Measurements from ENCODE around the gene HDAC2. TPM values are rescaled to one million over a fixed set of nuclear protein-coding genes. Genes with fewer than 3 reads are reported as not detected.

The HDAC2 gene
- total RNA-seq, 1 donor from 2014 or later, result 185 TPM

- peaks cover 42% of the 10 kb centered on the region for H3K36me3 Mint-ChIP-seq (ENCODE audit: low read depth, unreplicated experiment)
- no peak overlapping the region for H3K27ac Mint-ChIP-seq (ENCODE audit: unreplicated experiment)
- H3K4me1 Mint-ChIP-seq (ENCODE audit: unreplicated experiment), result no peaks in the 10 kb centered on the region
- peaks cover 1% of the 10 kb centered on the region for H3K27me3 Mint-ChIP-seq (ENCODE audit: unreplicated experiment)
- no peak for DNase-seq (ENCODE audit: low spot score)
- H3K9me3 Mint-ChIP-seq (ENCODE audit: unreplicated experiment), result peaks cover 13% of the 10 kb centered on the region
- peak overlapping the region; percentile 16 for H3K4me3 Mint-ChIP-seq (ENCODE audit: unreplicated experiment)
- TF ChIP-seq CTCF (IDR thresholded peaks at IDR 0.05; ENCODE audit: unreplicated experiment), result no peak
Measured at GRCh38 chr6:113930183-113930582, 40.8 kb downstream of the HDAC2 start.

GRCh38 chr6:113927001-113927400, 43.9 kb downstream of the HDAC2 start:
- Mint-ChIP-seq H3K27me3 (ENCODE audit: unreplicated experiment) (peaks cover 1% of the 10 kb centered on the region), H3K4me1 (ENCODE audit: unreplicated experiment) (peaks cover 9% of the 10 kb centered on the region), H3K36me3 (ENCODE audit: low read depth, unreplicated experiment) (peaks cover 35% of the 10 kb centered on the region), H3K9me3 (ENCODE audit: unreplicated experiment) (peaks cover 13% of the 10 kb centered on the region), H3K4me3 (ENCODE audit: unreplicated experiment) (no peak overlapping the region), H3K27ac (ENCODE audit: unreplicated experiment) (no peak overlapping the region)
- TF ChIP-seq CTCF (IDR thresholded peaks at IDR 0.05; ENCODE audit: unreplicated experiment), result no peak
- no peak for DNase-seq (ENCODE audit: low spot score)

GRCh38 chr6:113925378-113925777, 45.6 kb downstream of the HDAC2 start:
- H3K4me3 Mint-ChIP-seq (ENCODE audit: unreplicated experiment), result no peak overlapping the region
- TF ChIP-seq CTCF (IDR thresholded peaks at IDR 0.05; ENCODE audit: unreplicated experiment), result no peak
- DNase-seq (ENCODE audit: low spot score), result no peak
- H3K36me3 Mint-ChIP-seq (ENCODE audit: low read depth, unreplicated experiment), result peaks cover 23% of the 10 kb centered on the region
- H3K27me3 Mint-ChIP-seq (ENCODE audit: unreplicated experiment), result no peaks in the 10 kb centered on the region
- no peak overlapping the region for H3K27ac Mint-ChIP-seq (ENCODE audit: unreplicated experiment)
- peaks cover 12% of the 10 kb centered on the region for H3K9me3 Mint-ChIP-seq (ENCODE audit: unreplicated experiment)
- peaks cover 15% of the 10 kb centered on the region for H3K4me1 Mint-ChIP-seq (ENCODE audit: unreplicated experiment)

GRCh38 chr6:113924312-113924723, 46.6 kb downstream of the HDAC2 start:
- peaks cover 16% of the 10 kb centered on the region for H3K36me3 Mint-ChIP-seq (ENCODE audit: low read depth, unreplicated experiment)
- H3K4me1 Mint-ChIP-seq (ENCODE audit: unreplicated experiment), result peaks cover 16% of the 10 kb centered on the region
- no peaks in the 10 kb centered on the region for H3K27me3 Mint-ChIP-seq (ENCODE audit: unreplicated experiment)
- H3K4me3 Mint-ChIP-seq (ENCODE audit: unreplicated experiment), result no peak overlapping the region
- H3K27ac Mint-ChIP-seq (ENCODE audit: unreplicated experiment), result no peak overlapping the region
- TF ChIP-seq CTCF (IDR thresholded peaks at IDR 0.05; ENCODE audit: unreplicated experiment), result no peak
- DNase-seq (ENCODE audit: low spot score), result no peak
- peaks cover 2% of the 10 kb centered on the region for H3K9me3 Mint-ChIP-seq (ENCODE audit: unreplicated experiment)

GRCh38 chr6:113923526-113923925, 47.4 kb downstream of the HDAC2 start:
- H3K36me3 Mint-ChIP-seq (ENCODE audit: low read depth, unreplicated experiment), result peaks cover 17% of the 10 kb centered on the region
- H3K4me1 Mint-ChIP-seq (ENCODE audit: unreplicated experiment), result peaks cover 16% of the 10 kb centered on the region
- TF ChIP-seq CTCF (IDR thresholded peaks at IDR 0.05; ENCODE audit: unreplicated experiment), result no peak
- no peak for DNase-seq (ENCODE audit: low spot score)
- no peaks in the 10 kb centered on the region for H3K9me3 Mint-ChIP-seq (ENCODE audit: unreplicated experiment)
- no peak overlapping the region for H3K4me3 Mint-ChIP-seq (ENCODE audit: unreplicated experiment)
- H3K27ac Mint-ChIP-seq (ENCODE audit: unreplicated experiment), result no peak overlapping the region
- no peaks in the 10 kb centered on the region for H3K27me3 Mint-ChIP-seq (ENCODE audit: unreplicated experiment)
